Neuronal stem cell (in vitro differentiated cells): ENCODE measurements around the gene TFEC.
"Not testable (repeated sequence)": the region's sequence is repeated elsewhere in the genome, so short reads cannot be mapped to it uniquely, and the experiment has no call there.

ENCODE experiments used
- DNase-seq: peaks from one replicate; pipeline ENCODE4 v3.0.0-alpha.2; 2013; ENCODE audit warnings: low spot score
- H2AFZ ChIP-seq: one replicate; pipeline ENCODE4 v1.6.1; 2013; ENCODE audit warnings: mild to moderate bottlenecking, low read length, inconsistent platforms
- H2AK5ac ChIP-seq: 2 replicates; pipeline ENCODE4 v1.6.1; 2013; ENCODE audit warnings: low read depth, mild to moderate bottlenecking, inconsistent platforms, low read length, moderate library complexity, mixed read lengths
- H2BK120ac ChIP-seq: 2 replicates; pipeline ENCODE4 v1.6.1; 2013; ENCODE audit warnings: low read depth, mild to moderate bottlenecking, inconsistent platforms, low read length, moderate library complexity, mixed read lengths
- H2BK12ac ChIP-seq: one replicate; pipeline ENCODE4 v1.6.1; 2013; ENCODE audit warnings: low read length, inconsistent platforms
- H2BK15ac ChIP-seq: 2 replicates; pipeline ENCODE4 v1.6.1; 2013; ENCODE audit warnings: mild to moderate bottlenecking, low read length, inconsistent platforms, mixed read lengths
- H2BK5ac ChIP-seq: one replicate; pipeline ENCODE4 v1.6.1; 2013; ENCODE audit warnings: inconsistent platforms, mild to moderate bottlenecking, low read length, moderate library complexity
- H3K14ac ChIP-seq: one replicate; pipeline ENCODE4 v1.6.1; 2013; ENCODE audit warnings: low read length, inconsistent platforms
- H3K18ac ChIP-seq: 2 replicates; pipeline ENCODE4 v1.6.1; 2013; ENCODE audit warnings: low read length, inconsistent platforms
- H3K23ac ChIP-seq: 2 replicates; pipeline ENCODE4 v1.6.1; 2013; ENCODE audit warnings: low read depth, mild to moderate bottlenecking, mixed read lengths, low read length, inconsistent platforms; ENCODE audit not compliant: poor library complexity
- H3K27ac ChIP-seq: replicated peaks from 3 replicates; pipeline ENCODE4 v1.5.1; 2013; ENCODE audit warnings: low read length, inconsistent platforms
- H3K27me3 ChIP-seq, 3 experiments: 2 replicates each; pipeline ENCODE4 v1.6.1; 2013; ENCODE audit warnings: low read length in 3 of 3, mild to moderate bottlenecking in 2 of 3, inconsistent platforms in 1 of 3, low read depth in 1 of 3, mixed read lengths in 1 of 3, moderate library complexity in 1 of 3; ENCODE audit not compliant: control insufficient read depth in 3 of 3, insufficient read depth in 3 of 3
- H3K36me3 ChIP-seq, 2 donors: replicated peaks in 1 of 2; 2 replicates each; pipeline ENCODE4 v1.6.1; 2013; ENCODE audit warnings: low read length in 2 of 2; ENCODE audit not compliant: control insufficient read depth in 2 of 2, insufficient read depth in 2 of 2
- H3K4ac ChIP-seq: 2 replicates; pipeline ENCODE4 v1.6.1; 2013; ENCODE audit warnings: inconsistent platforms, mild to moderate bottlenecking, low read length, moderate library complexity
- H3K4me1 ChIP-seq, 2 donors: 1 replicate in 1 of 2; 2 replicates in 1 of 2; pipeline ENCODE4 v1.6.1; 2013; ENCODE audit warnings: low read length in 2 of 2, low read depth in 1 of 2; ENCODE audit not compliant: control insufficient read depth in 2 of 2, insufficient read depth in 1 of 2
- H3K4me2 ChIP-seq: one replicate; pipeline ENCODE4 v1.6.1; 2013; ENCODE audit warnings: mild to moderate bottlenecking, low read length, inconsistent platforms; ENCODE audit not compliant: insufficient read depth, poor library complexity, severe bottlenecking
- H3K4me3 ChIP-seq, 2 donors: 2 replicates each; pipeline ENCODE4 v1.5.1; 2013; ENCODE audit warnings: low read length in 2 of 2, mild to moderate bottlenecking in 2 of 2, inconsistent platforms in 1 of 2, moderate library complexity in 1 of 2
- H3K79me1 ChIP-seq: one replicate; pipeline ENCODE4 v1.6.1; 2013; ENCODE audit warnings: low read depth, mild to moderate bottlenecking, inconsistent platforms, low read length, moderate library complexity
- H3K9ac ChIP-seq: one replicate; pipeline ENCODE4 v1.6.1; 2013; ENCODE audit warnings: mild to moderate bottlenecking, low read depth, low read length, inconsistent platforms; ENCODE audit not compliant: poor library complexity
- H3K9me3 ChIP-seq, 2 donors: replicated peaks in 1 of 2; 2 replicates each; pipeline versions ENCODE3 to v1.6.1; 2013; ENCODE audit warnings: low read length in 2 of 2, mild to moderate bottlenecking in 2 of 2, inconsistent platforms in 1 of 2, low read depth in 1 of 2, mixed read lengths in 1 of 2, moderate library complexity in 1 of 2; ENCODE audit not compliant: control insufficient read depth in 2 of 2, insufficient read depth in 1 of 2
- H4K8ac ChIP-seq: one replicate; pipeline ENCODE4 v1.6.1; 2013; ENCODE audit warnings: low read depth, mild to moderate bottlenecking, inconsistent platforms, low read length, moderate library complexity
- H4K91ac ChIP-seq: one replicate; pipeline ENCODE4 v1.6.1; 2013; ENCODE audit warnings: low read length, low read depth, mild to moderate bottlenecking, inconsistent platforms; ENCODE audit not compliant: poor library complexity
- WGBS, 2 donors: extraction: QIAGEN DNeasy Blood & Tissue Kit; methylation state at CpG; one replicate each; pipeline ENCODE4 v1.1.7; 2013; ENCODE audit warnings: missing lambda C conversion rate in 2 of 2, mixed read lengths in 1 of 2; ENCODE audit not compliant: insufficient read length in 2 of 2, insufficient replicate concordance in 1 of 2; ENCODE audit errors: extremely low coverage in 2 of 2; 5-methylcytosine and 5-hydroxymethylcytosine counted together

TFEC gene

GRCh38 chr7:115930184-115930583, 100.4 kb downstream of the TFEC start:
- H3K4ac ChIP-seq, H3K4me3 ChIP-seq: not testable (repeated sequence)
- WGBS, 2 donors = no CpG with 5 or more reads among the region's 4 CpGs

DNA sequence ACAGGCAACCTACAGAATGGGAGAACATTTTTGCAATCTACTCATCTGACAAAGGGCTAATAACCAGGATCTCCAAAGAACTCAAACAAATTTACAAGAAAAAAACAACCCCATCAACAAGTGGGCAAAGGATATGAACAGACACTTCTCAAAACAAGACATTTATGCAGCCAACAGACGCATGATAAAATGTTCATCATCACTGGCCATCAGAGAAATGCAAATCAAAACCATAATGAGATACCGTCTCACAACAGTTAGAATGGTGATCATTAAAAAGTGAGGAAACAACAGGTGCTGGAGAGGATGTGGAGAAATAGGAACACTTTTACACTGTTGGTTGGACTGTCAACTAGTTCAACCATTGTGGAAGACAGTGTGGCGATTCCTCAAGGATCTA, 100.8 kb downstream of the TFEC start:
- not testable (repeated sequence) for H3K4me2 ChIP-seq, H3K4ac ChIP-seq, H2BK12ac ChIP-seq, DNase-seq, H3K27me3 ChIP-seq, H3K9ac ChIP-seq, H3K4me1 ChIP-seq, H3K79me1 ChIP-seq, H2BK5ac ChIP-seq, H4K91ac ChIP-seq, H3K4me3 ChIP-seq, H3K18ac ChIP-seq, H3K14ac ChIP-seq, H3K23ac ChIP-seq, H2BK15ac ChIP-seq, H3K27ac ChIP-seq, H3K9me3 ChIP-seq, H2BK120ac ChIP-seq, H4K8ac ChIP-seq, H3K36me3 ChIP-seq, H2AK5ac ChIP-seq, H2AFZ ChIP-seq
- no CpG with 5 or more reads among the region's 3 CpGs for WGBS, 2 donors

More at GRCh38 chr7:115930184-115930583, 100.4 kb downstream of the TFEC start:
- not testable (repeated sequence) for H3K27ac ChIP-seq, H2BK120ac ChIP-seq, H2BK12ac ChIP-seq, H3K4me2 ChIP-seq, H3K36me3 ChIP-seq, H3K9ac ChIP-seq, H3K4me1 ChIP-seq, H3K18ac ChIP-seq, H2AK5ac ChIP-seq, H3K79me1 ChIP-seq, DNase-seq, H3K27me3 ChIP-seq, H3K14ac ChIP-seq, H3K9me3 ChIP-seq, H2BK5ac ChIP-seq, H4K8ac ChIP-seq, H3K23ac ChIP-seq, H2AFZ ChIP-seq, H4K91ac ChIP-seq, H2BK15ac ChIP-seq

DNA sequence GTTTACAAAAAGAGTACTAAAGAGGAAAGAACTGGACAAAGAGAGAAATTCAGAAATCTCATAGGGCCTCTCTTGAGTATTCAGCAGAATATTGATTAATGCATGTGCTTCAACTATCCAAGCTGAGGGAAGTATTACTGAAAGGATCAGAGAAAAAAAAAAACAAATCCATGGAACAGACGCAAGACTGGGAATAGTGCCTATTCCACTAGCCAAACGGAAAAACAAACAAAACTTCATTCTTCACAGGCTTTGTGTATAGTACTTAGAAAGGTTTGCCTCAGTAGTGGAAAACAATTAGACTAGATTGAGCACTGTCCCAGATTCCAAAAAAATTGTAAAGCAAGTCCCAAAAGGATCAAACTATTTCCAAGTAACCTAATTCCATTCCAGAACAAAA, 106.2 kb downstream of the TFEC start:
- Histone ChIP-seq H3K4me2 (no peak overlapping the region), H2BK120ac (no peak overlapping the region), H3K4me3 (no peak overlapping the region), H4K8ac (no peak overlapping the region), H2AFZ (no peak overlapping the region), H3K23ac (no peak overlapping the region), H3K9ac (no peak overlapping the region), H3K4ac (no peak overlapping the region), H2BK5ac (no peak overlapping the region), H3K79me1 (no peaks in the 10 kb centered on the region), H4K91ac (no peak overlapping the region), H3K27me3 (no peaks in the 10 kb centered on the region), H3K9me3 (no peaks in the 10 kb centered on the region), H3K14ac (no peak overlapping the region), H3K27ac (no peak overlapping the region), H3K4me1 (peaks cover 0 to 8% of the 10 kb centered on the region in 2 donors), H3K36me3 (no peaks in the 10 kb centered on the region), H2BK15ac (no peak overlapping the region), H2AK5ac (no peak overlapping the region), H3K18ac (no peak overlapping the region), H2BK12ac (no peak overlapping the region)
- no CpG with 5 or more reads among the region's 2 CpGs for WGBS, 2 donors
- DNase-seq = no peak

DNA sequence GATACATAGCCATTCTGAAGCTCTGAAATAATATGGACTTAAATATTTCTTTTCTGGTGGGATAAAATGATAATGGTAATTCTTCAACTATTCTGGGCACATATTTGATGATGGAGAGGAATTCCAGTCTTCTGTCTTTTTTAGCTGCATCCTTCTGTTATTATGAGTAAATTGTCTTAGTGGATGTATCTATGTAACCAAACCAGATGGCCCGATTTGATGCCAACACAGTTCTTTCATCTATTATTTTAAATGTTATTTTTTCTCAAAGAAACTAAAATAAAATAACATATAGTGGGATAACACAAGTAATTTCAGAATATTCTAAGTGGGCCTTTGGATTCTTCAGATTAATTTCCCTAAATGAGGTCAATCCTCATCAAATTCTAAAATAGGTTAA, 110.2 kb downstream of the TFEC start:
- no peak overlapping the region for H2AK5ac ChIP-seq
- no peak overlapping the region for H2BK120ac ChIP-seq
- H3K4me2 ChIP-seq = no peak overlapping the region
- no peak overlapping the region for H3K4me3 ChIP-seq
- no peak overlapping the region for H2BK15ac ChIP-seq
- no peak overlapping the region for H3K18ac ChIP-seq
- H4K91ac ChIP-seq = no peak overlapping the region
- no CpG with 5 or more reads among the region's 1 CpG for WGBS, 2 donors
- no peak overlapping the region for H2AFZ ChIP-seq
- peaks cover 0 to 8% of the 10 kb centered on the region in 2 donors for H3K4me1 ChIP-seq
- H3K9ac ChIP-seq = no peak overlapping the region
- no peaks in the 10 kb centered on the region for H3K9me3 ChIP-seq
- no peaks in the 10 kb centered on the region for H3K27me3 ChIP-seq
- H2BK12ac ChIP-seq = no peak overlapping the region
- H3K23ac ChIP-seq = no peak overlapping the region
- H3K36me3 ChIP-seq = no peaks in the 10 kb centered on the region
- DNase-seq = no peak
- no peak overlapping the region for H3K4ac ChIP-seq
- no peak overlapping the region for H4K8ac ChIP-seq
- H3K27ac ChIP-seq = no peak overlapping the region
- H2BK5ac ChIP-seq = no peak overlapping the region
- H3K14ac ChIP-seq = no peak overlapping the region
- no peaks in the 10 kb centered on the region for H3K79me1 ChIP-seq
